GM21515 (cell line): ENCODE data around the gene PDXDC1.
"Not testable (repeated sequence)": the region's sequence is repeated elsewhere in the genome, so short reads cannot be mapped to it uniquely, and the experiment has no call there.

Experiments
- ATAC-seq: cut with Tn5 transposase; IDR thresholded peaks from one replicate; pipeline ENCODE4 v1.9.1; 2021; ENCODE audit not compliant: unreplicated experiment

Gene PDXDC1

GRCh38 chr16:14974656-14975417, at the start of gene PDXDC1:
Gene PDXDC1, plus strand, starts transcription at chr16:14975026. Its CDS starts 174 bp downstream, at chr16:14975200.
- ATAC-seq = peak; percentile 88

GRCh38 chr16:14928064-14928714, 46.6 kb upstream of the PDXDC1 start:
- not testable (repeated sequence) for ATAC-seq

GRCh38 chr16:14929176-14929575, 45.6 kb upstream of the PDXDC1 start:
- ATAC-seq = not testable (repeated sequence)

GRCh38 chr16:14930246-14930645, 44.6 kb upstream of the PDXDC1 start:
- not testable (repeated sequence) for ATAC-seq

- ATAC-seq = not testable (repeated sequence)
These were observed 43.9 kb upstream of the PDXDC1 start for GRCh38 chr16:14930971-14931370.

- ATAC-seq = not testable (repeated sequence)
These were observed 42.0 kb upstream of the PDXDC1 start for GRCh38 chr16:14932581-14933375.

- ATAC-seq = not testable (repeated sequence)
These were observed 37.7 kb upstream of the PDXDC1 start, which contains the start of gene NPIPA1 for GRCh38 chr16:14937143-14937542. Gene NPIPA1, plus strand, starts transcription at chr16:14937443. Its CDS starts 0 bp downstream, at chr16:14937443.

GRCh38 chr16:14937994-14938393, 36.8 kb upstream of the PDXDC1 start:
- ATAC-seq = not testable (repeated sequence)

GRCh38 chr16:14942686-14943085, 32.1 kb upstream of the PDXDC1 start:
- not testable (repeated sequence) for ATAC-seq

GRCh38 chr16:14955546-14956231, 19.1 kb upstream of the PDXDC1 start:
- ATAC-seq = no peak

GRCh38 chr16:14957576-14958322, 17.1 kb upstream of the PDXDC1 start:
- ATAC-seq = no peak

GRCh38 chr16:14958323-14958600, 16.6 kb upstream of the PDXDC1 start:
- ATAC-seq = no peak

GRCh38 chr16:14958970-14959369, 15.9 kb upstream of the PDXDC1 start:
- no peak for ATAC-seq

GRCh38 chr16:14961405-14962186, 13.2 kb upstream of the PDXDC1 start:
- ATAC-seq = no peak

GRCh38 chr16:14963281-14964173, 11.3 kb upstream of the PDXDC1 start:
- ATAC-seq = no peak

- ATAC-seq = no peak
These were observed 9.5 kb upstream of the PDXDC1 start for GRCh38 chr16:14965328-14965727.

GRCh38 chr16:14969795-14970194, 5.0 kb upstream of the PDXDC1 start:
- not testable (repeated sequence) for ATAC-seq

- not testable (repeated sequence) for ATAC-seq
These were observed 3.1 kb upstream of the PDXDC1 start for GRCh38 chr16:14971621-14972228.
